GM18861 (cell line): ENCODE measurements around the gene ANGPTL4.
"Not testable (repeated sequence)": the region's sequence is repeated elsewhere in the genome, so short reads cannot be mapped to it uniquely, and the experiment has no call there.

ENCODE experiments used
- ATAC-seq: cut with Tn5 transposase; IDR thresholded peaks from one replicate; pipeline ENCODE4 v1.9.1; 2021; ENCODE audit not compliant: unreplicated experiment

The ANGPTL4 gene

GRCh38 chr19:8363803-8364771 is at the start of gene ANGPTL4:
Gene ANGPTL4 (plus strand): TSS chr19:8364155. CDS start chr19:8364322, 167 bp downstream.
- ATAC-seq, result no peak

- ATAC-seq, result not testable (repeated sequence)
These were observed 48.8 kb upstream of the ANGPTL4 start for GRCh38 chr19:8314981-8315640.

- ATAC-seq, result no peak
These were observed 47.4 kb upstream of the ANGPTL4 start for GRCh38 chr19:8316351-8317125.

- ATAC-seq, result not testable (repeated sequence)
These were observed 45.1 kb upstream of the ANGPTL4 start for GRCh38 chr19:8318835-8319234.

GRCh38 chr19:8319807-8320520 is 44.0 kb upstream of the ANGPTL4 start:
- ATAC-seq, result no peak

GRCh38 chr19:8320564-8321066 is 43.3 kb upstream of the ANGPTL4 start:
- peak; percentile 5 for ATAC-seq

- ATAC-seq, result peak; percentile 85
These were observed 42.6 kb upstream of the ANGPTL4 start, which contains the start of the genes NDUFA7 and RPS28 for GRCh38 chr19:8321067-8321985. Gene NDUFA7 (minus strand): TSS chr19:8321375. CDS start chr19:8321358, 17 bp downstream. Gene RPS28 (plus strand): TSS chr19:8321496. CDS start chr19:8321531, 35 bp downstream.

- ATAC-seq, result no peak
These were observed 41.8 kb upstream of the ANGPTL4 start for GRCh38 chr19:8321986-8322637.

GRCh38 chr19:8322638-8322997 is 41.3 kb upstream of the ANGPTL4 start:
- ATAC-seq, result no peak

GRCh38 chr19:8323781-8324185 is 40.2 kb upstream of the ANGPTL4 start:
- ATAC-seq, result no peak

GRCh38 chr19:8324186-8325050 is 39.5 kb upstream of the ANGPTL4 start:
- no peak for ATAC-seq

- no peak for ATAC-seq
These were observed 38.5 kb upstream of the ANGPTL4 start for GRCh38 chr19:8325454-8325853.

- no peak for ATAC-seq
These were observed 34.0 kb upstream of the ANGPTL4 start for GRCh38 chr19:8329996-8330395.

- ATAC-seq, result no peak
These were observed 32.6 kb upstream of the ANGPTL4 start for GRCh38 chr19:8331263-8331845.

- ATAC-seq, result no peak
These were observed 30.8 kb upstream of the ANGPTL4 start for GRCh38 chr19:8332976-8333766.

GRCh38 chr19:8333767-8334457 is 30.0 kb upstream of the ANGPTL4 start:
- ATAC-seq, result no peak
